GM21447 (cell line): Measurements from ENCODE around the gene GPBP1L1.

Experiments used
- ATAC-seq: cut with Tn5 transposase; IDR thresholded peaks from one replicate; pipeline ENCODE4 v1.9.1; 2021; ENCODE audit not compliant: unreplicated experiment

Gene GPBP1L1

GRCh38 chr1:45643978-45644377 lies 42.4 kb downstream of the GPBP1L1 start:
- ATAC-seq, result no peak

GRCh38 chr1:45643321-45643720 lies 43.0 kb downstream of the GPBP1L1 start:
- ATAC-seq, result no peak

- ATAC-seq, result no peak
These were observed 46.0 kb downstream of the GPBP1L1 start for GRCh38 chr1:45640293-45640692.

GRCh38 chr1:45635211-45635610 lies 51.1 kb downstream of the GPBP1L1 start:
- no peak for ATAC-seq

GRCh38 chr1:45630429-45630828 lies 55.9 kb downstream of the GPBP1L1 start:
- ATAC-seq, result no peak

GRCh38 chr1:45629035-45629434 lies 57.3 kb downstream of the GPBP1L1 start:
- ATAC-seq, result no peak

- no peak for ATAC-seq
These were observed 62.4 kb downstream of the GPBP1L1 start, which contains the start of gene CCDC17 for GRCh38 chr1:45623972-45624371. Gene CCDC17 (minus strand): TSS chr1:45624054. CDS start chr1:45623909, 145 bp downstream.

GRCh38 chr1:45622524-45623394 lies 63.6 kb downstream of the GPBP1L1 start:
- ATAC-seq, result no peak

GRCh38 chr1:45621895-45622523 lies 64.3 kb downstream of the GPBP1L1 start:
- no peak for ATAC-seq

- no peak for ATAC-seq
These were observed 64.9 kb downstream of the GPBP1L1 start for GRCh38 chr1:45621501-45621836.

GRCh38 chr1:45620588-45621500 lies 65.5 kb downstream of the GPBP1L1 start:
- no peak for ATAC-seq

GRCh38 chr1:45619149-45619921 lies 67.0 kb downstream of the GPBP1L1 start:
- ATAC-seq, result no peak

GRCh38 chr1:45617618-45618017 lies 68.7 kb downstream of the GPBP1L1 start:
- no peak for ATAC-seq

- no peak for ATAC-seq
These were observed 70.4 kb downstream of the GPBP1L1 start for GRCh38 chr1:45615885-45616284.

GRCh38 chr1:45612941-45613579 lies 73.3 kb downstream of the GPBP1L1 start:
- no peak for ATAC-seq

GRCh38 chr1:45610589-45611226 lies 75.6 kb downstream of the GPBP1L1 start:
- ATAC-seq, result no peak

GRCh38 chr1:45608175-45609156 lies 77.9 kb downstream of the GPBP1L1 start:
- ATAC-seq, result no peak

- no peak for ATAC-seq
These were observed 78.8 kb downstream of the GPBP1L1 start for GRCh38 chr1:45607404-45608074.
